ENCODE measurements around the gene CHD3. TPM values are rescaled to one million over a fixed set of nuclear protein-coding genes. Genes with fewer than 3 reads are reported as not detected.
A peak's percentile ranks its signal among the peaks of the same experiment; 100 is the strongest.

The CHD3 gene
- total and polyA plus RNA-seq, 10 of the 15 experiments (the other 5 are each of a cell fraction or from before 2014, with no cell fraction given), result 1.4 to 86.8 (median 39.1) TPM

GRCh38 chr17:7849751-7850504 is 38.7 kb upstream of the CHD3 start (continued):
- TF ChIP-seq SMAD5 (IDR thresholded peaks at IDR 0.05; ENCODE audit: low read depth), result no peak
- no peak for TF ChIP-seq ATF2 (IDR thresholded peaks at IDR 0.05; ENCODE audit: low read length)
- no peak for TF ChIP-seq E4F1 (IDR thresholded peaks at IDR 0.05; ENCODE audit: borderline replicate concordance, partially characterized antibody)

- no peak for FAIRE-seq
- H2AFZ ChIP-seq (ENCODE audit: control insufficient read depth, low read depth, low read length), result no peak overlapping the region
- CTCF ChIA-PET, result interaction anchor here (0.8 to 3.3 kb wide), 10 partner anchors 12 to 146 kb away, joined by 3 to 47 read pairs (median 7); partner anchors contain the start of gene KDM6B
- TF ChIP-seq JUND (IDR thresholded peaks at IDR 0.05; ENCODE audit: low read depth, low read length) (no peak), HDGF (IDR thresholded peaks at IDR 0.05) (no peak), CEBPB (IDR thresholded peaks at IDR 0.05; ENCODE audit: borderline replicate concordance in 1 of 2, low read depth in 2 of 2, low read length in 2 of 2) (no peak), STAT1 (conservative IDR thresholded peaks at IDR 0.05) (no peak), SP1 (IDR thresholded peaks at IDR 0.05; ENCODE audit: low read depth, low read length) (no peak), TCF3 (IDR thresholded peaks at IDR 0.05; ENCODE audit: borderline replicate concordance, insufficient read depth, low read depth, low read length) (no peak), E2F8 (IDR thresholded peaks at IDR 0.05; ENCODE audit: low read depth, partially characterized antibody) (no peak), USF2 (IDR thresholded peaks at IDR 0.05; ENCODE audit: borderline replicate concordance, low read depth, low read length) (no peak)
These were observed 37.7 kb upstream of the CHD3 start for GRCh38 chr17:7850701-7851437.

More at GRCh38 chr17:7850701-7851437, 37.7 kb upstream of the CHD3 start:
- Histone ChIP-seq H3K4me1 (ENCODE audit: control insufficient read depth, insufficient read depth, low read length) (peaks cover 21% of the 10 kb centered on the region), H4K20me1 (ENCODE audit: control insufficient read depth, insufficient read depth) (no peaks in the 10 kb centered on the region; the same call in 1 of the 2 replicates), H3K9ac (ENCODE audit: control insufficient read depth, insufficient read depth, low read length) (no peak overlapping the region; the same call in none of the 2 replicates), H3K4me2 (ENCODE audit: control insufficient read depth, insufficient read depth) (peak overlapping the region; percentile 70), H3K4me3 (peak overlapping the region; percentile 41; the same call in 1 of the 2 replicates), H3K27me3 (replicated peaks in 1 of 2; ENCODE audit: control insufficient read depth in 2 of 2, insufficient read depth in 2 of 2, low read length in 1 of 2) (no peaks in the 10 kb centered on the region), H3K36me3 (ENCODE audit: control insufficient read depth in 2 of 2, insufficient read depth in 2 of 2, low read length in 1 of 2) (peaks cover 12 to 29% of the 10 kb centered on the region in 2 experiments; a peak in 3 of 4 replicates), H3K79me2 (ENCODE audit: control insufficient read depth, insufficient read depth, low read length) (peaks cover 6% of the 10 kb centered on the region), H3K9me3 (replicated peaks; ENCODE audit: control insufficient read depth, insufficient read depth, low read length) (no peaks in the 10 kb centered on the region), H3K27ac (ENCODE audit: control insufficient read depth, insufficient read depth) (no peak overlapping the region)
- BruUV-seq (replicated peaks), result TSS peak; percentile 16
- intact Hi-C loops (cut with micrococcal nuclease; ENCODE audit: unreplicated experiment) (loop anchor here (1.0 kb wide), 2 partner anchors 16 to 29 kb away; no protein-coding TSS in a partner anchor), in situ Hi-C loops (cut with MboI) (no loop called here)
- RAD21 ChIA-PET (ENCODE audit: unreplicated experiment), result interaction anchor here (0.9 to 2.1 kb wide), 6 partner anchors 9 to 108 kb away, joined by 3 to 27 read pairs (median 7); partner anchors contain the start of gene KDM6B
- peak; percentile 8 for ATAC-seq
- POLR2A ChIA-PET, result interaction anchor here (0.5 to 1.8 kb wide), 2 partner anchors 16 to 33 kb away, joined by 4 to 10 read pairs; no protein-coding TSS in a partner anchor
- SMC1A ChIA-PET (ENCODE audit: uncharacterized antibody, unreplicated experiment), result interaction anchor here (0.6 to 2.3 kb wide), 7 partner anchors 11 to 32 kb away, joined by 3 to 14 read pairs (median 5); partner anchors contain the start of gene KDM6B
- WGBS (ENCODE audit: insufficient coverage, insufficient replicate concordance, low lambda C conversion rate, missing lambda C conversion rate), result 82% methylated on average over 17 of the region's 17 CpGs
- no peak for DNase-seq (ENCODE audit: low read depth, low spot score)

All from GM12878 (cell line).